ELF-1 (cell line): Measurements from ENCODE around the gene PGK2.

Source experiments
- DNase-seq: peaks from one replicate; pipeline ENCODE4 v3.0.0-alpha.2; 2016; ENCODE audit warnings: low read depth, low spot score

The PGK2 gene

GRCh38 chr6:49787176-49787575 is at the start of gene PGK2:
TSS of gene PGK2 (minus strand) at chr6:49787285. CDS start at chr6:49787187, 98 bp downstream.
- DNase-seq, result peak; percentile 69

DNA sequence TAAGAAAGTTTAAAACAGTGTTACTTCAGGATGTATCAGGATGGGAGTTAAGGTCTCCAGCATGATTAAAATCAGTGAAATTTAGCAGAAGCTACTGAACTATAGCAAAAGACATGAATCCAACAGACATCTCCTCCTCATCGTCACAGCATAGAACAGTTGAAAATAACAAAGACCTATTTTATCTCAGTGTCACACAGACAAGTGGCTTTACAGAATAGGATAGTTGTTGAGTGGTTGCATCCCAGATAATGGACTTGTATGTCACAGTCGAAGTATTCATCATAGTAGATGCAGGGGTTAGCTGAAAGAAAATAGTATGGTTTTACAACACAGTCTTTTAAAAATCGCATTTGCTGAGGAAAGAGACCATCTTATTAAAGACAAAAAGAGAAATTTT is 48.1 kb upstream of the PGK2 start:
- no peak for DNase-seq

DNA sequence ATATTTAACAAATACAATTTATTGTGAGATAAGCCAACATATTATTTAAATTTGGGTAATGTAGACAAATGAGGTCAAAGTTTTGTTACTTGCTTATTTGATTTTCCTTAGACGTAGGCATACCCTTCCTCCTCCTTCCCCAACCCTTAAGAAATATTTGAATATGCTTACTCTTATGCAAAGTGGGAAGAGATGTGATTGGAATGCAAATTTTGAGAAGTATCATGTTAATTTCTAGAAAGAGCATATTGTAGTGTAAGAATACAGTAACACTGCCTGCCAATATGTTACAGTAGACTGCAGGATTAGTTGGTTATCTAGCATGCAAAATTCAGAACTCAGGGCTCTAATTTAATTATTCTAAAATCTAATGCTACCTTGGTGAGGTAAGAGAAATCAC is 46.3 kb upstream of the PGK2 start:
- no peak for DNase-seq

DNA sequence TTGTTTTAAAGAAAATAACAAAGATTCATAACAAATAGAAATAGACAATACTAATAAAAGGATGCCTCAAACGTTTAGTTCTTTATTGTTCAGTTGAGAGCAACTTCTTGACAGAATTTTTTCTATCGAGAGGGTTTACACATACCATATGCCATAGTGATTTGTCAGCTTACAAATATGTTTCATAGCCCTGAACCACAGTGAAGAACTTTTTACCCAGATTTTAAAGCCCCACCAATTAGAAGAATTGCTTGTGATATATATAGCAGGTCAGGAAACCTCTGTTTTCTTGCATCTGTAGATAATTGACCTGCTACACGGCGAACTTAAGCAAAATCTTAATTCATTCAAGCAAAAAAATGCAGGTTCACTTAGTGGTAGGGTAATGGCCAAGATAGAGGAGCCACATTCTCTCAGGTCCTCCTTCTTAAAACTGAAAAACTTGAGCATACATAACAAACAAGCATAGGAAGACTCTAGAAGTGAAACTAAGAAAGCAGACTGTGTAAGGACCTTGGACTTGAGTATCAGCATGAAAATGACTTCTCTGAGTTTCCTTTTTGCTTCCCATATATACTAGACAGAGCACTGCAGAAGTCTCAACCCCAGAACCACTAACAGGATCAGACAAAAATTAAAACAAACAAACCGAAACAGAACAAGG is 39.8 kb upstream of the PGK2 start:
- DNase-seq, result no peak

DNA sequence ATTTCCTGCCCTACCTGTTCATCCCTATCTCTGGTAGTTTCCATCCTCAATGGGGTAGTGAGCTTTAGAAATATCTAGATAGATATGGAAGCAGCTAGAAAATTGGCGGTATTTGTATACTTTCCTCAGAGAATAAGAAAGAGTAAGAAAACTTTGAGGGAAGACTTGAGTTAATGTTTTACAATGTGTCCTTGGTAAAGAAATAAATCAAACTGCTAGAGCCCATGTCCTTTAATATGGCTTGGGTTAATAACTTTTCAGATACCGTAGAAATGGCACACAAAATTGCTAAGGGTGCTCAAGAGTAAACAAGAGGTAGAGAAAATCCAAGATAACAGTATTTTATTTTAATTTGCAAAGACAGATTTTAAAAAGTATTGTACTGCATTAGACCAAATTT is 28.1 kb upstream of the PGK2 start:
- DNase-seq, result no peak

GRCh38 chr6:49813248-49813647 is 26.2 kb upstream of the PGK2 start:
- no peak for DNase-seq

- DNase-seq, result no peak
Observed at GRCh38 chr6:49806145-49806544, 19.1 kb upstream of the PGK2 start.

GRCh38 chr6:49805246-49805645 is 18.2 kb upstream of the PGK2 start:
- peak; percentile 29 for DNase-seq

DNA sequence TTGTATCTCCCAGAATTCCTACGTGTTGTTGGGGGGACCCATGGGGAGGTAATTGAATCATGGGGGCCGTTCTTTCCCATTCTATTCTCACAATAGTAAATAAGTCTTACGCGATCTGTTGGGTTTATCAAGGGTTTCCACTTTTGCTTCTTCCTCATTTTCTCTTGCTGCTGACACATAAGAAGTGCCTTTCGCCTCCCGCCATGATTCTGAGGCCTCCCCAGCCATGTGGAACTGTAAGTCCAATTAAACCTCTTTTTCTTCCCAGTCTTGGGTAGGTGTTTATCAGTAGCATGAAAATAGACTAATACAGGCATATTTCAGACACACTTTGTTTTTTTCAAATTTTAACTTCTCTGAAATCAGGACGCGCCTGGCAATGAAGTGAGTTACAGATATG is 14.4 kb upstream of the PGK2 start:
- DNase-seq, result no peak

DNA sequence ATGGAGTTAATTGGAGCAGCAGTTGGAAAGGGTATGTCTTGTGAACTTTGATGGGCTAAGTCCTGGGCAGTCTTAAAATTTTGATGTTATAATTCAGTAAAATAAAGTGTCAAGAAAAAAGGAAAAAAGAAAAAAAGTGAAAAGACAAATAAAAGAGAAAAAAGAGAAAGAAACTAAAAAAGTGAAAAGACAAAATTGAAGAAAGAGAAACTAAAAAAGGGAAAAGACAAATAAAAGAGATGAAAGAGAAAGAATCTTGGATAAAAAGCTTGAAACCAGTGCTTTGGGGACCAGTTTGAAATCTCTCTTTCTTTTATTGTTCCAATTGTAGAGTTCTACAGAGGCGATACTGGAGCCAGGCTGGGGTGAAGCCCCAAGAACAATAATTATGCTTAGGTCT is 12.0 kb upstream of the PGK2 start:
- no peak for DNase-seq

- peak; percentile 47 for DNase-seq
Observed at GRCh38 chr6:49796842-49797455, 9.9 kb upstream of the PGK2 start.

GRCh38 chr6:49790341-49790740 is 3.3 kb upstream of the PGK2 start:
- no peak for DNase-seq

GRCh38 chr6:49784272-49784671 is 2.8 kb downstream of the PGK2 start:
- no peak for DNase-seq

- DNase-seq, result no peak
Observed at GRCh38 chr6:49782725-49783124, 4.4 kb downstream of the PGK2 start.

DNA sequence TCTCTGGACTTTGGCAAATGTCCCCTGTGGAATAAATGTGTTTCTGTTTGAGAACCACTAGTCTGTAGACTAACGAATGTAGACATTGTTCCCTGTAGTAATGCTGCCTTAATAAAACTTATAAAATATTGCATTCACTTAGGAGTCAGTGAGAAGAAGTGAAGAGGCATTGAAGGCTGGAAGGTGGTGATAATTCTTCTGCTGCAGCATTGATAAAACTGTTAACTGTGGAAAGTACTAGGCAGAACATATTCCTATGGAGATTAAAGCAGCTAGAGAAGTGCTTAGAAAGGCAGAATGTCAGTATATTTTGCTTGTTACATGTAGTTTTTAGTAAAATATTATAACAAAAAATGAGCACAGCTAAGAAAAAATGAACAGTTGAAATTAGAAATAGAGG is 4.8 kb downstream of the PGK2 start:
- no peak for DNase-seq

DNA sequence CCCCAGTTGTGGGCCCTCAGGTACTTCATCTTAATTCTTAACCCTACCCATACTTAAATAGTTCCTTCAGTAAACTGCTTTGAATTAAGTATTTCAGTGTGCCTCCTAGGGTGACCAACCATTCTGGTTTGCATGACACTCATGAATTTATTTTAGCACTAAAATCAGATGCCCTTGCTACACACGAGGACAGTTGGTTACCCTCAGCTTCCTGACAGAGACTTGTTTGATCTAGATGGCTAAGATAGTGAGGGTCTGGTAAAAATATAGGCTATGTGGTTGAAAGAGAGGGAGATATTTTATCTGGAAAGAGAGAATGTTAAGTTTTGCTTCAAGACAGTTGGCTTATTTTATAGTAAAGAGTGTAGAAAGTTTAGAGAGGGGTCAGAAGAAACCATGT is 10.6 kb downstream of the PGK2 start:
- DNase-seq, result no peak

DNA sequence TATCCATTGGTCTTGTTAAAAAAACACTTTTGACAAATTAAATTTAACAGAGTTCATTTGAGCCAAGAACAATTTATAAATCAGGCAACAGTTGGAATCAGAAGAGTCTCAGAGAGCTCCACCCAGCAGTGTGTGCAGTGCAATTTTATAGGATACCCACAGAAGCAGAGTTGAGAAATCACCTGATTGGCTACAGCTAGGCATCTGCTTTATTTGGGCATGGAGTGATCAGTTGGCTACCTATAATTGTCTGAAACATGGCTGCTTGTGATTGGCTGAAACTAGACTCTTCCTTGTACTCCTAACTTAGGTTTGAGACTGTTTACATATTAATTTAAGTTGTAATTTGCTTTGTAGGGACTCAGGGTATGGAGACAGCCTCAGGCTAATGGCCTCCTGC is 12.0 kb downstream of the PGK2 start:
- no peak for DNase-seq

DNA sequence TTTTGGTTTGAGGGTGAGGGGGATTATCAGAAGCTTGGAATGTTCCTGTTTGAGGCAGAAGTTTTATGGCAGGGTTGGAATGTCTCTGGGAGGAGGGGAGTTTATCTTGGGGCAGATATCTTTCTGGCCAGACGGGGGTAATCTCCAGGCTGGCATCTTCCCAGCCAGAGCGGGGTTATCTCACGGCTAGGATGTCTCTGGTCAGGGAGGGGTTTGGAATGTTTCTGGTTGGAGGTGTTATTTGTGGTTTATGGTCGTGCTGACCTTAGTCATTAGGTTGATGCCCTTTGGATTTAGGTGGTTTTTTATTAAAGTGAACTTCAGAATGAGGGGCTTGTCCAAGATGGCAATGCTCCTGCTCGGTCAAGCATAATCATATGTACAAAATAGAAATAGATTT is 14.8 kb downstream of the PGK2 start:
- peak; percentile 67 for DNase-seq

DNA sequence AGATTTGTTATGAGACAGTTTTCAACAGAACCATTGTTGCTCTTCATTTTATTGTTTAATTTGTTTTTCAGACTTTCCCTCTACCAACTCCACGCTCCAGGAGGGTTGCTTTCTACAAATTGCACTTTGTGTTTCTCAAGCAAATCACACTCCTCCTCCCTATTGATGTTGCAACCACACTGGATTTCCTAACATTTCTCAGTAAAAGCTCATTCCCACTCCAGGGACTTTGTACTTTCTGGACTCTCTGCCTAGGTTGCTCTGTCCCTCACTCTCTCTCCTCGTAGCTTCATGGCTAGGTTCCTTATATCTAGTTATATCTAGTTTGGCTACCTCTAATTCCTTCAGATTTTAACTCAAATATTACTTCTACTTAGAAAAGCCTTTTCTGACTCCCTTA is 20.3 kb downstream of the PGK2 start:
- no peak for DNase-seq

DNA sequence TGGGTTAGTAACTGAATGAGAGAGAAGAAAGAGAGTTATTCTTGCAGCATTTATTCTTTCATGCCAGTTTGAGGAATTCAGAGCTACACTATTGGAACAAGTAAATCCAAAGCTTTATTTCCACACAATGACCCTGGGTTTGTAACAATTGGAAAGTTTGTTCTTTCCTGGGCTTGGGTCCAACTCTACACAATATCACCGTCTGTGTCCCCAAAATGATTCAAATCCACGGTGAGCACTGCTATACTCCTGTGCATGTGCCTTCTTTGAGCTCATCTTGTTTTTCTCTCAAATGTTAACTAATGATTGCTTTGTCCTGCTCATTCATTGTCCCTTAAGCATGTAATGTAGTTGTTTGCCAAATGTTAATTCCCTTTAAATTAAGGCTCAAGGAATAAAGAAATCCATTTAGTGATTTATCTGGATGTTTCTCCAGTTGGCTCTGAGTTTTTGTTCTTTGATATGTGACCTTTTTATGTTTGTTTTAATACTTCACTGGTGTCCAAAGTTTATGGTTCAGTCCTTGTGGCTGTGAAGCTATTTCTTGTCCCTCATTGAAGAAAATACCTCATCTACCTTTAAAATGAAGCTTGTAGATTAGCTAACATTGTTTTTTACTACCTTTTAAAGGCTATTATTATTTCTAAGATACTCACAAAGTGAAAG is 22.4 kb downstream of the PGK2 start:
- DNase-seq, result no peak

DNA sequence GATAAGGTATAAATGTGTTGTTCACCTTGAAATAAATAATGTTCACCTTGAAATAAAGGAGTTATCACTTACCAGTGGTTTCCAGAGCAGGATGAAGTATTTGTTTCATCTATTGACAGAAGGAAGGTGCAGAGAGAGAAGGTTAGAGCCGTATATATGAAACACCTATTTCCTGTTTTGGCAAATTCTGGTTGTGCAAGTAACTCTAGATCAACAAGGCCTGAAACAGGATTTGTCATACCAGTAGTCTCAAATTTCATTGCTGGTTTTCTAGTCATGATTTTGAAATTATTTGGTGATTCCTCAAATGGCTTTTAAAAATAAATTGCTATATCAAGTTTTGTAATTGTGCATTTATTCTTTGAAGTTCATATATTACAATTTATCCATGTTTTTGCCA is 42.8 kb downstream of the PGK2 start, which contains the start of gene CRISP3:
CRISP3 (minus strand) TSS at position 130 of the 400 bp plus-strand sequence; CDS start at position 109, 21 bp downstream.
- no peak for DNase-seq

DNA sequence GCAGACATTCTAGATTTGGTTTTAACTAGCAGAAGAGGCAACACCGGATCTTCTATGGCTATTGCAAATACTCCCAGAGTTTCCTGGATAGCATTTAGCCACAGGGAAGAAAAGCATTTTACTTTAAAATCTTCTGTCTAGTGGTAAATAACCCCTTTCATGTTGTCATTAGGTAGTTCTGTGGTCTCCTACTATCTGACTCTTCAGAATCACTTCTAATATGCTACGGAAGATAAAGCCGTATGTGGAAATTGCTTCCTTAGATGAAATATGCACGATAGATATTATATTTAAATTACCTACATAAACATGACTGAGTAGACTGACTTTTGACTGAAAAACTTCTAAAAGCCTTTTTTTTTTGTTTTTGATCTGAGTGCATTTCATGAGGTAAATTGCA is 43.7 kb downstream of the PGK2 start:
- no peak for DNase-seq

GRCh38 chr6:49739423-49739822 is 47.7 kb downstream of the PGK2 start:
- no peak for DNase-seq
